Measurements from ENCODE around the gene JCAD. TPM values are rescaled to one million over a fixed set of nuclear protein-coding genes. Genes with fewer than 3 reads are reported as not detected.

Gene JCAD
- total RNA-seq, 1 experiment from 2014 or later = 8.5 TPM

- DNase-seq (ENCODE audit: low read depth) = no peak
These were observed 13.4 kb downstream of the JCAD start for GRCh38 chr10:30045961-30046360.

DNA sequence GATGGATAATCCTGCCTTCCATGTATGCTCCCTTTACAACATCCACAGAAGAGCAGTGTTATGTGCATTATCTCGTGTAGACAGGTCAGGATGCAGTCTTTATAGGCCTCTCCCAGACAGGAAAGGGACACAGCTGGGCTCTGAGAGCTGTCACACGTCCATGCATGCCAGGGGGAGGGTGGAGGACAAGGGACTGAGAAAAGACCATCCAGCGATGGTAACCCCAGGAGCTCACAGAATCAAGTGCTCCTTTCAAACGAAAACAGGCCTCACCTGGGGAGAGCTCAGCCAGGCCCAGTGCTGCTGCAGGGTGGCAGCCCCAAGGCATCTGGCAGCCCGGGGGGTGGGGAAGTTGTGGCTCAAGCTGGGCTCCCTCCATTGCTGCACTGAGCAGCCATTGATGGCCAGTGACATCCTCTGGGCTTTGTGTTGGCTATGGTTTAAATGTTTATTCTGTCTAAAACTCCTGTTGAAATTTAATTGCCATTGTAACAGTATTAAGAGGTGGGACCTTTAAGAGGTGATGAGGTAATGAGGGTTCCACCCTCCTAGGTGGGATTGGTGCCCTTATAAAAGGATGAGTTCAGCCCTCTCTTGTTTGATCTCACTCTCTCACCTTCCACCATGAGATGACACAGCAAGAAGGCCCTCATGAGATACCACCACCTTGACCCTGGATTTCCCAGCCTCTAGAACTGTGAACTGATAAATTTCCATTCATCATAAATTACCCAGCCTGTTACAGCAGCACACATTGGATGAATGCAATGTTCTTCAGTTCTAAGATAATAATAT is 15.7 kb downstream of the JCAD start:
- DNase-seq (ENCODE audit: low read depth) = no peak

GRCh38 chr10:30042820-30043219 is 16.6 kb downstream of the JCAD start:
- DNase-seq (ENCODE audit: low read depth) = no peak

GRCh38 chr10:30041196-30042105 is 17.9 kb downstream of the JCAD start:
- no peak for DNase-seq (ENCODE audit: low read depth)

GRCh38 chr10:30040597-30040996 is 18.8 kb downstream of the JCAD start:
- no peak for DNase-seq (ENCODE audit: low read depth)

- no peak for DNase-seq (ENCODE audit: low read depth)
These were observed 19.4 kb downstream of the JCAD start for GRCh38 chr10:30039988-30040387.

DNA sequence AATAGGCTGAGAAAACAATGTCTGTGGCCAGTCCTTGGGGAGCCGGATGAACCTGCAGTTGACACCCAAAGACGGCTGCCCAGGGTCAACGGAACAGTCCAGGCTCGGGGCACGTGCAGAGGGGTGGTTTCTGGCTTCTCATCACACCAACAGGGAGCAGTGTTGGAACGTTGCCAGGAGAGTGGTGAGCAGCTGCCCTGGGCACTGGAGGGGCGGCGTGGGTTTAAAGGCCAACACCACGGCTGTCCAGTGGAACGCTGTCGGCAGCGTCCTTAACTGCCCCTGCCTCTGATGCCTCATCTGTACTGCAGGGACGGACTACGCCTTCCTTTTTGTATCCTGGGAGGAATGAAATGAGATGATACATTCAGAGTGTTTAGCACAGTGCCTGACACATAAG is 19.8 kb downstream of the JCAD start:
- no peak for DNase-seq (ENCODE audit: low read depth)

DNA sequence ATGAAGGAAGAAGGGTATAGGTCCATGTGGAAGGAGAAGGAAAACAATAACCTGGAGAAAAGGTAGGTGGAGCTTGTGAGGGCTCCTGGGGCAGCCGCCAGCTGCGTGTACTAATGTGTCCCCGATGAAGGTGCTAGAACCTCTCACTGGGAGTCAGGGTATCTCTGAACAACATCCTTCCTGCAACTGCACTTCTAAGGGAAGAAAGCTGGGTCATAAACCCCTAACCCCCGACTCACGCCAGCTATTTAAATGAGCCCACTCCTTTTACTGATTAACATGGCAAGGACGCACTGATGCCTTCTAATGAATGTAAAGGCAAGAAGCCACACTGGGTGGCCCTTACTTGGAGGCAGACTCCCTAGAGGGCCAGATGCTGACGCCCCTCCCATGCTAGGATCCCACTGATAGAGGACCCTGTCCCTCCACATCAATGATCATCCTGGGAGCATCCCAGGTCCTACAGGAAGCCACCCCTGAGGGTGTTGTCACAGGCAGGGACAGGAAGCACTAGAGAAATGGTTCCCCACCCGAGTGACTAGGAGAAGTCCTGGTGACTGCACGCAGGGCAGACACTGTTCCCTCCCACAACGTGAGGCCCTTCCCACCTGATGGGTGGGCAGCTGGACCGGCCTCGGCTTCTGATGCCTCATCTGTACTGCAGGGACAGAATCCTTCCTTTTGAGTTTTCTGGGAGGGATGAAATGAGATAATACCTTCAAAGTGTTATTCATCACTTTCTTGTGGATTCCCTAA is 20.4 kb downstream of the JCAD start:
- DNase-seq (ENCODE audit: low read depth) = no peak

DNA sequence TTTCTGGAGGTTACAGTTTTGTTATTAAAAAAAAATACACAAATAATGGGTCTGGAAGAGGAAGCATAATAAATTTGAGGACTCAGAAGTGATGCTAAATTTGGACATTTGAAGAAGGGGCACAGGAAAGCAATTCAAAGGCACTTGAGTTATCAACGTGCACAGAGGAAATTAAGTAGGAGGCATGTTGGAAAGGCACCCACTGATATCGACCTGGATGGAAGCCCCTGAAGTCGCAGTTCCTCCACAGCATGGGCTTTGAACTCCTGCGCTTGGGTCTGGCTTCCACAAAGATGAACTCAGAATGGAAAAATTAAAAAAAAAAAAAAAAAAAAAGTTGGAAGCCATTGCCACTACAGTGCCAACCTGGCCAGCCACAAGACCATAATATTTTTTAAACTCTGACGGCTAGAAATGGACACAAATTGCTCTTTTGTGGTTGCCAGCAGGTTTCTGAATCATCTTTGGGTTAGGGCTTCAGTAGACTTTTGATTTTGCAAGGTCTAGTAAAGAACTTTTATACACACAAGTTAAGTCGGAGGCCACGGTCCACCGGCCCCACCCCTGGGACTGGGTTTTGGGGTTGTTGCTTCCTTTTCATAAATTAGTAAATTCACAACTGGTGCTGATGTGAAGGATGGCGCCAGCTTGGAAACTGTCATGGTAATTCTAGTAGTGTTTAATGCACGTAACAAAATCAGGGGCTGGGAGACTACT is 21.6 kb downstream of the JCAD start:
- DNase-seq (ENCODE audit: low read depth) = no peak

GRCh38 chr10:30036811-30037210 is 22.6 kb downstream of the JCAD start:
- no peak for DNase-seq (ENCODE audit: low read depth)

GRCh38 chr10:30036341-30036740 is 23.0 kb downstream of the JCAD start:
- no peak for DNase-seq (ENCODE audit: low read depth)

DNA sequence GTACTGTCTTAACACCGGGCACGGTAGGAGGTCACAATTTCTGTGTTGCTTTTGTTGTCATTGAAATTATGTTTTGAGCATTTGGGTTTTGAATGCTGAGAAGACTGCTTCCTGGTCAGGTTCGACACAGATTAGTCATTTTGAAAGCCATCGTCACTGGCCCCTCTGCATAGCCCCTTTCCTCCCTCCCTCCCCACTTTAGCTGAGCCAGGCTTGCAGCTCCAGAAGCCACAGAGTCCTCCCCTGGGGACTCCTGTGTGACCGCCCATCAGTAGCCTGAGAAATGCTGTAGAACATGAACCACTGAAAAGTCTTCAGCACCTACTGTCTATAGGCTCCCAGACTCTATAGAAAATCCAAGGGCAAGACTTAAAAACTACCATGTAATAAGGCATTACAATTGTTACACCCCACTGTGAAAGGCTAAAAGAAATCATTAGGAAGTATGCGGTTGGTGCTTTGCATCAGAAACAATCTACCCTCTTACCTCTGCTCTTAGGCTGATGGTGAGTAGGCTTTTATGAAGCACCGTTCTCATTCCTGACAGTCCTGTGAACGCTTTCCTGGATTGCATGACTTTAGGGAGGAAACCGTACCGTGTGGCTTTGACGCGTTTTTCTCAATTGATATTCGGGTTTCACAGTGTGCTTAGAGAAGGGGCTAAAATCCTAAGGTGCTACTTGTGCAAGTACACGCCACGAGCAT is 24.8 kb downstream of the JCAD start:
- no peak for DNase-seq (ENCODE audit: low read depth)

DNA sequence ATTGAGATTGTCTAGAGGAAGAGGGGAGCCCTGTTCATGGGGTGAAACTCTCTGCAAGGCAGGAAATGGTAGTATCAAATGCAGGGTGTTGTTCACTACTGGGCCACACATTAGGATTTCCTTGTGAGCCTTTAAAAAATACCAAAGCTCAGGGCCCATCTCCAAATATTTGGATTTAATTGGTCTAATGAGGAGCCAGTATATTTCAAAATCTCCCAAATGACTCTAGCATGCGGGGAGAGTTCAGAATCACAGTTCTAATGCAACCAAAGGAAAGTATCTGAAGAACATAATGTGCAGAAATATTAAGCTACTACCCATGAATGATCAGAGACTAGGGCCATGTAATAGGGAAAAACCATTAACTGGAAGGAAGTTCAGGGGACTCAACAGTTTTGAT is 27.3 kb downstream of the JCAD start:
- no peak for DNase-seq (ENCODE audit: low read depth)

DNA sequence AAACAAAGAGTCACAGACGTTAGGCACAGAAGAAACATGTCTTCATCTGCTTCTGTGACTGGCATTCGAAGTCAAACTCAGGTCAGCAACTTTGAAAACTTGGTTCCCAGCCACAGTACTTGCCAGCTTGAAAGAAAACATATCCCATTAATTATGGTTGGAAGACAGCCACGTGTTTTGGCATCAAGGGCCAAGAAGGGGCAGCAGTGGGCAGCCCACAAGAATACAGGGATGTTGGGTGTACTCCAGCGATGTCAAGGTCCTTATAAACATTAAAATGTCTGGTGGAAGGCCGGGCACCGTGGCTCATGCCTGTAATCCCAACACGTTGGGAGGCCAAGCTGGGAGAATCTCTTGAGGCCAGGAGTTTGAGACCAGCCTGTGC is 29.5 kb downstream of the JCAD start:
- DNase-seq (ENCODE audit: low read depth) = no peak

DNA sequence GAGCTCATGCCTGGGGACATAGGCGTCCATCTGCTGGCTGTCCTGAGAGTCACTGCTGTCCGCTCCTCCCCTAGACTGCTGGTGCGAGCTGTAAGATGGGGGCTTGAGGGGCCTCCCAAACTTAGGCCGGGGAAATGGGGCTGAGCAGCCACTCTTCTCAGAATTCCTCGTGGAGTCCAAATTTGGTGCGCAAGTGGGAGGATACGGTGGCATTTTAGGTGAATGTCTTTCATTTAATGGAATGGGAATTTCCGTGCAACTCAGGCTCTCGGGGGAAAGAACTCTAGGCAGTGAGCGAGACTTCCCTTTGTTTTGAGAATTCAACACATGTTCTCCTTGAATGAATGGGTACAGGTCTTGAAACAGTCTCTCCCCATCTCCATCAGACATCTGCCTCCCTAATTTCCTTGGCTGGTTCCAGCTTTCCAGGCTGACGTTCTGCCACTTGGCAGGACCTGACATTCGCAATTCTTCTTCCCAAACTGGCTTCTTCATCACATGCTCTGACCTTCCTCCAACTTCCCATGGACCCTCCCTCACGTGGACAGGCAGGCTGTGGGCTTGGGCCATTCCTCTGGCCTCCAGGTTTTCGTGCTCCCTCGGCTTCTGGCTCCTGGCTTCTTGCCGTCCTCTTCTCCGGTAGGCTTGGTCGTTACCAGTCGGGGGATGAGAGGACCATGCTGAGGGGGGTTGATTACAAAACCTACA is 30.1 kb downstream of the JCAD start:
- no peak for DNase-seq (ENCODE audit: low read depth)

DNA sequence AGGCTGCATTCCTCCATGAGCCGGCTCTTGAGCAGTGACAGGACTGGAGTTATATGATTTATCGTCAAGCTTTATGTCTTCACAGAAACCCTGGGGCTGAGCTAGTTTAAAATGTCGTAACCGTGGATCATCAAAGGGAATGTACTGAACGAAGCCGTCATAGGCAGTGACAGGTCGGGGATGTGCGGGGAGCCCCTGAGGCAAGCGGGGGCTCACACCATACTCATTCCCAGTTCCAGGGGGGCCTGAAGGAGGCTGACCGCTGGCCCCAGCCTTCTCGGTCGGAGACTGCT is 30.7 kb downstream of the JCAD start:
- no peak for DNase-seq (ENCODE audit: low read depth)

- no peak for DNase-seq (ENCODE audit: low read depth)
These were observed 31.2 kb downstream of the JCAD start for GRCh38 chr10:30028006-30028737.

- DNase-seq (ENCODE audit: low read depth) = no peak
These were observed 32.1 kb downstream of the JCAD start for GRCh38 chr10:30027057-30028005.
